NCI-H748 (cell line): ENCODE results near the gene DSG2.
"Not testable (repeated sequence)": the region's sequence is repeated elsewhere in the genome, so short reads cannot be mapped to it uniquely, and the experiment has no call there.

Experiments used
- DNase-seq: peaks from one replicate; lab custom pipeline; 2025; ENCODE audit not compliant: unreplicated experiment; lab: John Stamatoyannopoulos, UW

Gene DSG2

DNA sequence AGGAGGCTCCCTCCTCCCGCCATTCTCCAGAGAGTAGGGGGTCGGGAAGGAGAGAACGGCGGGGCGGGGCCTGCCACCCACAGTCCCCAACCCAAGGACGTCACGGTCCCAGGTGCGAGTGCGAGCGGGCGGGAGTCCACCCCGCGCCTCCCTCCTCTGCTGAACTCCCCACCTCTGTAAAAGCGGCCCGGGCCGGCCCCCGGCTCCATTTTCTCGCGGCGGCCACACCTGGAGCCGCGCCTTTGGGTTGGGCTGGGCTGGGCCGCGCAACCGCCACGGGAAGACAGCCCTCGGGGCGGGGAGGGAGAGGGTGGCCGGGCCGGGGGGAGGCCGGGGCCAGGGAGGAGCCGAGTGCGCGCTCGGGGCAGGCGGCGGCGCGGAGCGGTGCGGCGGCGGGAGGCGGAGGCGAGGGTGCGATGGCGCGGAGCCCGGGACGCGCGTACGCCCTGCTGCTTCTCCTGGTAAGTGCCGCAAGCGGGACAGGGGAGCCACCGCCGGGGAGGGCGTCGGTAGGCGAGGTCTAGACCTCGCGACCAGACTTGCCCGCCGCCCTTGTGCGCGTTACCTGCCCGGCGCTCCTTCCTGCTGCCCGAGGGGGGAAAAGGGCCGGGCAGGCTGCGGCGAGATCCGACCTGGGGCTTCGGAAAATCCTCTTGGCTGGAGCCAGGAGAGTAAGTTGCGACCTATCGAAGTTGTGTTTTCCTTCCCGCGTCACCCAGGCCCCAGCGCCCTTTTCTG is at the start of gene DSG2:
Gene DSG2, plus strand, starts transcription at position 342 of the 738 bp plus-strand sequence. Its CDS starts 75 bp downstream, at position 417.
- DNase-seq: peak; percentile 57

- DNase-seq: no peak
These were observed 47.6 kb upstream of the DSG2 start for GRCh38 chr18:31450409-31450808.

DNA sequence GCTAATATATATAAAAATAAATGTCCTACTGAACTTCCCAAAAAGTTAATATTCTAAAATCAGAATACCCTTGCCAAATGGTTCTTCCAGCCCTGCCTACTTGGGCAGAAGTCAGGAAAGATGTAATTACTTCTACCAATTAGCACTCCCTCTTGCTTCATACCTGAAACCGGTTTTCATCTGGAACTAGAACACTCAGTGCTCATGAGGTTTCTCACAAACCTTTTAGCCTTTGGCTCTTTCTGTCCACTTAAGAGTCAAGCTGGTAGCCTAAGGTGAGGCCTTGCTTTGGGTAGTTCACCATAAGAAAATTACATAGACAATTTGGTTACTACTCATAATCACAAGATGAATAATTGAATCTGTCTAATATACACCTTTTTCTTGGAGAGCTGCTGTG is 46.4 kb upstream of the DSG2 start:
- no peak for DNase-seq

GRCh38 chr18:31454066-31454708 is 43.8 kb upstream of the DSG2 start:
- DNase-seq: no peak

GRCh38 chr18:31469629-31470028 is 28.3 kb upstream of the DSG2 start:
- no peak for DNase-seq

- no peak for DNase-seq
These were observed 19.3 kb upstream of the DSG2 start for GRCh38 chr18:31478688-31479087.

DNA sequence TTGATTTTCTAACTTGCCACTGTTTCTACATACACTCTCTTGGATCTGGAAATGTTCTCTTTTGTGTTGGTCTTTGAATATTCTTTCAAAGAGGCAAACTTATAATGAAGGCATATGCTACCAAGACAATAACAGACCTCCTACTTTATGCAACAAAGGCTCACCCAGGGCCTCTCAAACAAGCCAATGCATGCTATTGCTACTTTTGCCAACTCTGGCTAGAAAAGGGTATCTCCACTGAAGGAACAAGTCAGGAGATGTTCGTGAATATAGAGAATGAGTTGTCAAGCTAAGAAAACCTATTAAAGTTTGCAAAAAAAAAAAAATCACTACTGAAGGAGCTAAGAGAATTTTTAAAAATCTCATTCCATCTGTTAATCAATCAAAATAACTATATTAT is 15.9 kb upstream of the DSG2 start:
- DNase-seq: no peak

DNA sequence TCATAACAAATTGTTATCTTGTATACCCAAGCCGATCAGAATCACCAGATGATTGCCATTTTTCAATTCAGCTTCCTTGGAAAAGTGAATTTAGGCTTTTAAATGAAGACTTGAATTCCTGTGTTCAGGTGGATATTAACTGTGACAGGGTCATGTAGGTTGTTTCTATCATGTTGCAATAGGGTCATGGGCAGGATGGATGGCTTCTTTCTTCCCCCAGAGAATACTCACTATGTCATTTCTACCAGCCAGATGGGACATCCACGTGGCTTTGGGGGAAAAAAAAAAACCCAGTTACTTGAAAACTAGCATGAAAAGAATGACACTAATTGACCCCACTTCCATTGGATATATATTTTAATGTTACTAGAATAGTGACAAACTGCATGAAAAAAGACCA is 14.6 kb upstream of the DSG2 start:
- no peak for DNase-seq

GRCh38 chr18:31484461-31484860 is 13.5 kb upstream of the DSG2 start:
- DNase-seq: no peak

DNA sequence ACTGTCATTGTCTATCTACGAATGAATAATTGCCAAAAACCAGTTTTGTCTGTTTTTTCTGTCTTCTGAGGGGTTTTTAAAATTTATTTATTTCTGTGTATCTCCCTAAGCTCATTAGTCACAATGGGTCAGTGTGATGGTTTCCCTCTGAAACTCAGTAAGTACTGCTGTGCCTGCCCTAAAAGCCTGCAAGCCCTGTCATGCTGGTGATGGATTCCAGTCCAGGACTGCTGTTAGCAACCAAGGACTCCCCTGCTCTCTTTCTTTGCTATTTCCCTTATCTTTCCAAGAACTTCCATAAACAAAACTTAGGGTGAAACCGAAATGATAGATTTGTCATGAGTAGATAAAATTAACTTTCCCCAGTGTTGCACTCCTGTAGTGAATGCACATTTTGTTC is 11.8 kb upstream of the DSG2 start:
- no peak for DNase-seq

- no peak for DNase-seq
These were observed 10.5 kb upstream of the DSG2 start for GRCh38 chr18:31487246-31488015.

DNA sequence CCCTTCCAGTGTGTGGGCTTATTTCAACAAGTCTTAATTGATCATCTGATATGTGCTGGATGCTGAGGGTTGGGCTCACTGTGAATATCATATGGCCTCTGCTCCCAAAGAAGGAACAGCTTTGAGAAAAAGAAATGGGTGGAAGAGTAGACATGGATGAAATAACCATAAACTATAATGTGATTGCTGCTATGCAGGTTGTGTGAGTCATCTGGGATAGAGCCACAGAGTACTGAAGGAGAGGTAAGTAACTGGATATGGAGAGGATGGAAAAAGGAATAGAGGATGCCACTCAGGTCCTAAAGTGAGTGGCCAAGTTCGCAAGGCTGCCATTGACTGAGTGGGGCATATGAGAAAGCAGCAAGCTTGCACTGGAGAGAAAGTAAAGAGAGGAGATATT is 8.7 kb upstream of the DSG2 start:
- no peak for DNase-seq

DNA sequence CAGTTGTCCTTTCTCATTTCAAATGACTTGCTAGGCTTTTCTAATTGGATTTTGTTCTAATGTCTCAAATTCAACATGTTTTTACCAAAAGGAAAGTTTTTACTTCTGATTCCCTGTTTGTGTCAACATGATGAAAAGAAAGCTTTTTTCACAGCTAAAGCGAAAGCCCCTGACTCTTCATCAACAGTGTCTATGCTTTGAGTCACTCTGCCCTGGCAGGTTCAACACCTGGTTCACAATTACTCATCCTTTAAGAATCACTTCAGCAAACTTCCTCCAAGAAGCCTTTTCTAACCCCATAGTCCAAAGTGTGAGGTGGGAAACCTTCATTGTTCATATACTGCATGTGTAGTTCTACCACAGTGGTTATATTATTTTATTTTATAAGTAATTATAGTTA is 7.6 kb upstream of the DSG2 start:
- no peak for DNase-seq

- no peak for DNase-seq
These were observed 7.1 kb upstream of the DSG2 start for GRCh38 chr18:31490833-31491232.

- no peak for DNase-seq
These were observed 6.4 kb upstream of the DSG2 start for GRCh38 chr18:31491586-31491985.

- no peak for DNase-seq
These were observed 5.3 kb upstream of the DSG2 start for GRCh38 chr18:31492671-31493070.

DNA sequence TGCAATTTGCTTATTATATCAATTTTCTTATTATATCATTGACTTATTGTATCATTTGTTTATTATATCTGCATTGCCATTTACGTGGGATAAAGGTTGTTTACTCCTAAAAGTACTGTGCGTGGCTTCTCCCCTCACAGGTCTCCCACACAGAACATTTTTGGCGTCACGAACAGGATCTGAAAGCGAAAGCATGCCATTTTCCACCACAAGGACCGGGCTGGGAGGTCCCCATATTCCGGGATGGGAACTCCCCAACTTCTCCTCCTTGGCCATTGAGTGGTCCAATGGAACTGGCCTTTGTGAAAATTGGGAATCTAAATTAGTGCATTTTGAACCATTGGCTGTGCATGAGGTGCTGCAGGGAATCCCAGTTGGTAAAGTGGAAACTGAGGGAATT is 4.8 kb upstream of the DSG2 start:
- no peak for DNase-seq

DNA sequence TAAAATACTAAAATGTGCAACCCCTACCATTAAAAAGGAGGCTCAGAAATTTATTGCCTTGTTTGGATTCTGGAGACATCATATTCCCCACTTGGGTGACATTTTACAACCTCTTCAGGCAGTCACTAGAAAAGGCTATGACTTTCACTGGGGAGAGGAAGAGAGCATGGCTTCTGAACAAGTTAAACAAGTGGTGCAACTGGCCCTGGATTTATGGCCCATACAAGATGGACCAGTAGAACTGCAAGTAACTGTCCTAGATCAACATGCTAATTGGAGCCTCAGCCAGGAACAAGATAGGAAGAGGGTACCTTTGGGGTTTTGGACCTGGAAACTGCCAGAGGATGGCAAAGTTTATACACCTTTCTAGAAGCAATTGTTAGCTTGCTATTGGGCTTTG is 4.0 kb upstream of the DSG2 start:
- DNase-seq: no peak

DNA sequence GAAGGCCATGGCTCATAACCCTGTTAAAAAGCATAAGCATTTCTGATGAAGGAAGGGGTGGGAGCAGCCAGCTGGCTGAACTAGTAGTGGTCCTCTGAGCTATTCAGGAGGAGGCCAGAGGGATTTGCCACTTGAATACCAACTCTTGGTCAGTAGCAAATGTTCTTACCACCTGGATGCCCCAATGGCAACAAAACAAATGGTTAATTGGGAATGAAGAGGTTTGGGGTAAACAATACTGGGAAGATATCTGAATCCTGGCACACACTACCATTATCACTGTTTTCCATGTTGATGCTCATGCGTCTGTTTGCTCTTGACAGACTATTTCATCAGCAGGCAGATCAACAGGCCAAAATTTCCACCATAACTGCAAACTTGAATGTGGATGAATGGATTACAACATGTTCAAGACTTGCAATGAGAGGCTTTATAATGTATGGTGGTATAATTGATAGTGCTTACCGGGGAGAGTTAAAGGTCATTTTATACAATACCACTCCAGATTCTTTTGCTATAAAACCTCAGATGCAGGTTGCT is 3.2 kb upstream of the DSG2 start:
- DNase-seq: not testable (repeated sequence)

DNA sequence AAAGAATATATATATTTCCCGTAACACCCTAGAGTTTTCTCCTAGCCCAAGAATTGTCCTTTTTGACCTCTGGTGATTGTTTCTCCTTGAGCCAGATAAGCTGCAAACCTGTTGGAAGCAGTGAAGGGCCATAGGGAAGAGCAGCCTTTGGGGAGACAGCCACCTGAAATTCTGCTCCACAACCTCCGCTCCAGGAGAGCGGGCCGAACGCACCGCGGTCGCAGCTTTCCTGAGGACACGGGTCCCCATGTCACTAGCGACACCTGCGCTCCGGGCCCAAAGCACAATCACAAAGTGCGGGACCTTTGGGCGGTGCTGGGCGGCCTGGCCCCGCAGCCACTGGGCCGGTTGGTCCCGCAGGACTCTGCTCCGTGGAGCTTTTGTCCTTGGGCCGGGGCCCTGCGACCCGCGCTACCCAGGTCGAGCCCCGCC is 557 bp upstream of the DSG2 start:
- no peak for DNase-seq

DNA sequence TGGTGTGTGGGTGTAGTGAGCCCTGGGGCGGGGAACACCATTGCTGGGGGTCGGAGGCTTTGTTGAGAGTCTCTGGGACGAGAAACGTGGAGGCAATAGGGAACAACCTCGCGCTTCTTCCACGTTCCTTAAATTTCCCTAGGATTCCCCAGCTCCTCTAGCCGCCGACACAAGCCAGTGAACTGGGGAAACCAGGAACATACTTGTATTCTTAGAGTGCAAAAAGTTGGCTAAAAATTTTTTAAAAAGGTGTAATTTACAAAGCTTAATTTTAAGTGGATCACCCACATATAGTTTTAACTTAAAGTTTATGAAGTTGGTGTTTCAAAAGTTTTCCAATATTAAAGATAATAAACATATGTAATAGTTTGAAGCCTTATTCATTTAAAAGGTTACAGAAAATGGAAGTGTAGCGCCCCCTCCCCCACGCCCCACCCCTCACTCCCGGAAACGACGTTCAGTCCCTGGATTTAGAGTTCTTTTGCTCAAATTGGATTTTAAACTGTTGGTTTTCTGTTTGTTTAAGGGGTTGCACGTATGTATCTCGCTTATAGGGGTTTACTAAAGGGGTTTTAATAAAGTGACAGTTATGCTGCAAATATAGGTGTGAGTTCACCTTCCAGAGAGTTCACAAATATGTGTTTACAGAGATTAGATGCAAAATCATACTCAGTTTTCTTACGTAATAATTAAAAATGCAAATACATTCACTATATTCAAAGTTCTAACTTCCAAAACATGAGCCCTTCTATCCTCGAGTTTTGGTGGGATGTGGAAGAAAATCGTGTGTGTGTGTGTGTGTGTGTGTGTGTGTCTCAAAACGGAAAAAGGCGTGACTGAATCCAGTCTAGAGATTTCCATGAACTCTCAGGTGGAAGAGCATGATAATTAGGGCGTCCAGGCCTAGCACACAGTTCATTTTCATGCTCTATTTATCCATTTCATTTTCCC is 872 bp downstream of the DSG2 start:
- peak; percentile 8 for DNase-seq
